ENCODE data around the gene LAMTOR4.
"Not testable (repeated sequence)": the region's sequence is repeated elsewhere in the genome, so short reads cannot be mapped to it uniquely, and the experiment has no call there.

Gene LAMTOR4

GRCh38 chr7:100124301-100125230, 24.2 kb upstream of the LAMTOR4 start:
- no peak for DNase-seq

GRCh38 chr7:100126239-100126930, 22.3 kb upstream of the LAMTOR4 start:
- no peak for DNase-seq

- DNase-seq: peak; percentile 99
These were observed 21.5 kb upstream of the LAMTOR4 start, which contains the start of gene MBLAC1 for GRCh38 chr7:100126931-100127865. Gene MBLAC1, plus strand, starts transcription at chr7:100126967. Its CDS starts 429 bp downstream, at chr7:100127396.

- DNase-seq: peak; percentile 66
These were observed 20.7 kb upstream of the LAMTOR4 start for GRCh38 chr7:100127866-100128636.

- DNase-seq: no peak
These were observed 20.1 kb upstream of the LAMTOR4 start for GRCh38 chr7:100128637-100128963.

GRCh38 chr7:100130220-100130607, 18.5 kb upstream of the LAMTOR4 start:
- not testable (repeated sequence) for DNase-seq

GRCh38 chr7:100130608-100131453, 17.9 kb upstream of the LAMTOR4 start:
- DNase-seq: peak; percentile 91

GRCh38 chr7:100132126-100132525, 16.6 kb upstream of the LAMTOR4 start:
- DNase-seq: no peak

- peak; percentile 84 for DNase-seq
These were observed 16.0 kb upstream of the LAMTOR4 start for GRCh38 chr7:100132697-100133151.

- no peak for DNase-seq
These were observed 10.6 kb upstream of the LAMTOR4 start for GRCh38 chr7:100137851-100138760.

GRCh38 chr7:100141555-100141949, 7.2 kb upstream of the LAMTOR4 start:
- DNase-seq: no peak

- DNase-seq: no peak
These were observed 6.3 kb upstream of the LAMTOR4 start for GRCh38 chr7:100142461-100142860.

GRCh38 chr7:100146350-100146749, 2.4 kb upstream of the LAMTOR4 start:
- DNase-seq: not testable (repeated sequence)

GRCh38 chr7:100147278-100147677, 1.4 kb upstream of the LAMTOR4 start:
- DNase-seq: no peak

- no peak for DNase-seq
These were observed 526 bp upstream of the LAMTOR4 start for GRCh38 chr7:100148225-100148558.

- DNase-seq: no peak
These were observed 3.7 kb downstream of the LAMTOR4 start for GRCh38 chr7:100152404-100152803.

- no peak for DNase-seq
These were observed 4.4 kb downstream of the LAMTOR4 start for GRCh38 chr7:100152937-100153666.

- no peak for DNase-seq
These were observed 5.2 kb downstream of the LAMTOR4 start for GRCh38 chr7:100153708-100154535.

Measured in eye (tissue), 1 donor.